Adrenal gland (tissue), 5 donors: ENCODE data around the gene CDC42SE1.

ENCODE experiments used
- CTCF ChIP-seq, 6 experiments: fragments of 450-650 bp in 4 of 6; fragments of 200-600 bp in 2 of 6; sonication (generic) in 1 of 6; IDR thresholded peaks; 1 replicate in 5 of 6; 2 replicates in 1 of 6; pipeline versions ENCODE4 v1.5.1 to v1.8.0; 2016 to 2021; ENCODE audit warnings: antibody characterized with exemption in 6 of 6, mild to moderate bottlenecking in 2 of 6, moderate library complexity in 1 of 6
- POLR2A ChIP-seq, 2 donors: fragments of 450-650 bp; IDR thresholded peaks; one replicate each; pipeline ENCODE4 v1.6.1; 2017; ENCODE audit warnings: antibody characterized with exemption in 2 of 2, mild to moderate bottlenecking in 2 of 2, moderate library complexity in 1 of 2
- donor health status: DM: no; HTN: no; CAD: no.

DNA sequence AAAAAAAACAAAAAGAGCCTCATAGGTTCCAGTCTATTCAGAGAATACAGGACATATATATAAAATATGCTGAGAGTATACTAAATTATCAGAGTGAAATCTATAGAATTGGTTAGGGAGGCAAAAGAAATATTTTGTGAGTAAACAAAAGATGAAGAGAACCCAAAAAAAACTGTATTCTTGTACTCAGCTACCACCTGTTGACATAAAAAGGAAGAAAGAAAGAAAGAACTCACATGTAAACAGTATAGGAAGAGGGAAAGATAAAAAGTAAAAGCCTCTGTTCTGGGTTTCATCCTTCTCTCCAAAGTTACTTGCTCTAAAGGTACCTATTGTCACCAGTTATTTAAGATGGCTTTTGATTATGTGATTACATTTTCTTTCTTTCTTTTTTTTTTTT, 33.0 kb downstream of the CDC42SE1 start:
- TF ChIP-seq POLR2A (IDR thresholded peaks at IDR 0.05), result no peak
- no peak for TF ChIP-seq CTCF (IDR thresholded peaks at IDR 0.05)
